Fibroblast of upper back skin (primary cell): ENCODE measurements around the gene PIGK.

Experiments used
- DNase-seq: peaks from one replicate; pipeline ENCODE4 v3.0.0-alpha.2; 2013

The PIGK gene

GRCh38 chr1:77089756-77090155 lies 129.5 kb downstream of the PIGK start:
- no peak for DNase-seq

GRCh38 chr1:77085109-77085508 lies 134.1 kb downstream of the PIGK start:
- no peak for DNase-seq

GRCh38 chr1:77084457-77084856 lies 134.8 kb downstream of the PIGK start:
- no peak for DNase-seq

GRCh38 chr1:77081834-77082233 lies 137.4 kb downstream of the PIGK start:
- no peak for DNase-seq

DNA sequence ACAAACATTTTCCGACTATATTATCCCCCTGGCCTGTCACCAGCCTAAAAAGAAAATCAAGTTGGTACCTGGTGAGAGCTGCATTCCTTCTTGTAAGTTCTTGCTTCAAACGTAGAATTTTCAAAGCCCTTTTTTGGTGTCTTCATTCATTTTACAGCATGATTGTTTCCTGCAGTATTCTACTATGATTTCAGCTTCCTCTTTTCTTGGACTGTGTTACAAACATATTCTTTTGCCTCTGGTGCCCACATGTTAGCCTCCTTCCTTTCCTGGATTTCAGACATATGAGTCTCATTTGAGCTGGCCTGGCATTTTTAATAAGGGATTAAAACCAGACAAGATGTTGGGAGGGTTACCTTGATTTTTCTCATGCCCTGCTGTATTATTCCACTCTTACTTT lies 142.5 kb downstream of the PIGK start:
- DNase-seq: no peak

DNA sequence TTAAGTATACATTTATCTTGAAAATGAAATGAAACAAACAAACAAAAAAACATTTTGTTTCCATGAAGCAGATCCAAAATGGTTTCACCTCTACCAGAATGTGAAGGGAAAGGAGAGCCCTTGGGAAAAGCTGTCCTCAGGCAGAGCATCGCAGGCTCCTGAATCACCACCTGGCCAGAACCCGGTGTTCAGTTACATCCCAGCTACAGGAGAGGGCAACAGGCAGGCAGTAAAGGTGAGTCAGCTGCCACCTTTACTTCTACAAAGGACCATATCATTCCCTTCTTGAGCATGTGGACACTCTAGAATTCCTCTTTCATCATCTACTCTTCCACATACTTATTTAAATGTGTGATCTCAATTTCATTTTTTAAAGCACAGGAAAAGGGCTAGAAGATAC lies 151.2 kb downstream of the PIGK start:
- DNase-seq: no peak

DNA sequence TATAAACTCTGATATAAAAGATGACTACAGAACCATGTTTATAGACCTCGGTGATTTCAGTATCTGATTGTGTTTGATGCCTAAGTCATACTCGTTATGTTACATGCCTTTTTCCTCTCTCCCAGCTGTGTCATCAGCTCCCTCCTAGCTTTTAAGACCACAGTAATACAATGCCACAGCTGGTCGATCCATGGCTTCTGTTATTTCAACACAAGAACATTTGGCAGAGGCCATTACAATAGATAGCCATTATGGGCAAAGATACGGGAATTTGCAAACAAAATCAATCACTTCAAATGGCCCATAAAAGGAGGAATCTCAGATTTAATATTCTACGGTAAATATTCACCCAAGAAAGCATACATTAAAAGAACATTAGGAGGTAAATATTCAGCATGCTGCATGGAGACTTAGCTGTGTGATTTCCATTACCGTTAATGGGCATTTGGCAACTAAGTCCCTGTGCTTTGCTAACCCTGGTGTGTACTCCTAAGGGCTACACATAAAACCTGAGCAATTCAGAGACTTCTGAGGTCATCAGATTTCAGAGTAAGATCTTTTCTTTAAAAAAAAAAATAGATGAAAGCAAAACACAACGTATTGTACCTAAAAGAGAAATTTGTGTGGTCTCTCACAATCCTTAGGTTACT lies 153.4 kb downstream of the PIGK start:
- no peak for DNase-seq

DNA sequence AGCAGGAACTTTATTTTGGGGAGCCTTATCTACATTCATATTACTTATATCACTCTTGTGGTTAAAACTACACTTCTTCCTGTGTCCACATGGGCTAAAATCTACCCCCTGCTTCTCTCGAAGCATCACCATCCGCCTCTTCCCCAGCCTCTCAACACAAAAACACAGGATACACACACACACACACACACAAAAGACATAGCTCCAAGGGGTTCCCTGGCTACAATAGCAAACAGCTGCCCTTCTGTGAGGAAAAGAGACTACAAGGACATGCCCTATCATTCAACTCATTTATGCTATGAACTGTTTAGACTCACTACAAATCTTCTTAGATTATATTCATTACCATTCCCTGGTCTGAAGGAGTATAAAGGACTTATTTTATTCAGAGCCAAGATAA lies 155.0 kb downstream of the PIGK start:
- no peak for DNase-seq

GRCh38 chr1:77063118-77063517 lies 156.1 kb downstream of the PIGK start:
- peak; percentile 6 for DNase-seq

DNA sequence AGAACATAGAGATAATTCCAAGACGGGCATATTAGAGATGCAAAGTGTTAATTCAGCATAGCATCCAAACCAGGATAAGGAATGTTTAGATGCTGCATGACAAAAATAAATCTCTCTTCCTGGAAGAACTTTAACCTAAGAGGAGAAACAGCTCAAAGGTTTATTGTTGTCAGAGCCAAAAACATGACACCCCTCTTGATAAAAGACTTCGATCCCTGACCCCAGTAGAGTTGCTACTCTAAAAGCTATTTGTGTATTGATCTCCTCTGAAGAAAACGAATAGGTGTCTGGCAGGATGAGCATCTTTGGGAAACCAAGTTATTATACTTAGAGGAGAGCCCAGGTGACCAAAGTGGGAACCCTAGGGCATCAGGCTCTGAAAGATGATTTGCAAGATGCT lies 158.1 kb downstream of the PIGK start:
- no peak for DNase-seq

DNA sequence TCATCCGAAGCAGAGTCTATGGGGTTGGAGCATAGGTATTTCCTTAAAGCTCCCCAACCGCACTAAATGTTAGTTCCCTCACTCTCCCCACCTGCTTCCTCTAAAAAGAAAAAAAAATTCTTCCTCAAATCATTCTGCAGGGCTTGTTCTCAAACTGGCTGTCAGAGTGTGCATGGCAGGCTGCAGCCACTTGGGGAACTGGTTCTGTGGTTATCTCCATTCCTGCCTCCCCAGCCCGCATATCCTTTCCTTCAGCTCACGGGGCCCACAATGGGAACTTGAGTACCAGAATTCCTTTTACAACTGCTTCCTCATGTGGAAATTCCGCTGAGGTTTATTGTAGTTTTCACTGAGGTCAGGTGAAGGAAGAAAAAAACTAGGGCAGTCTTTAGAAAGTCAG lies 159.2 kb downstream of the PIGK start:
- peak; percentile 3 for DNase-seq

DNA sequence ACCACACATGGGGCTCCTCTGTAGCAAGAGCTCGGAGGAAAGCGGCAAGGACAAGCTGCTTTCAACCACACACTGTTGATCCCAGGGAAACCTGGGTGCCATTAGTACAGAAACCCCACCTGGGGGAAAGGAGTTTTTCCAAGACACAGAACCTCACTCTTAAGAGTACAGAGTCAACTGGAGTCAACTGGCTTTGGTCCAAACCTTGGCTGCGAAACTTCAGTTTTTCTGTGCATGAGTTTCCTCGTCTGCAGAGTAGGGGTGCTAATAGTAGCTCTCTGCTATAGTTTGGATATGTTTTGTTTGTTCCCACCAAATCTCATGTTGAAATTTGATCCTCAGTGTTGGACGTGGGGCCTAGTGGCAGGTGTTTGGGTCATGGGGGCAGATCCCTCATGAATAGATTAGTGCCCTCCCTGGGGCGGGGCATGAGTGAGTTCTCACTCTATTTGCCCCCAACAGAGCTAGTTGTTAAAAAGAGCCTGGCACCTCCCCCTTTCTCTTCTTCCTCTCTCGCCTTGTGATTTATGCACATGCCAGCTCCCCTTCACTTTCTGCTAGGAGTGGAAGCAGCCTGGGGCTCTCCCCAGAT lies 161.1 kb downstream of the PIGK start:
- DNase-seq: no peak

DNA sequence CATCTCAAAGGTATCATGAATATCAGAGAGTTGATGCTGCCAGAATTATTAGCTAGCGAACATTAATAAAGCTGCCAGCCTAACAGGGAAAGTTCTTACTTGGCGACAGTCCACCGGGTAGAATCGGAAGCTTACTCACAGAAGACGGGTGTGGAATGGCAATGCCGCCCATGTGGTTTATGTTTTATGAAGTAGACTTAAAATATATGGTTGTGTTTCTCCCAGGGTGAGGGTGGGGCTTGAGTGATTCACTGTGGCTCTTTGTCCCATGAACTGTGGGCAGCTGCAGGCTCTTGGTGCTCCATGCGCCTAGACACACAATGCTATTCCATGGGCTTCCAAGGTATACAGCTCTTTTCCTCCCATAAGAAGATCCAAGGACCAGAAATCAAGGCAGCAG lies 162.7 kb downstream of the PIGK start:
- no peak for DNase-seq

- DNase-seq: no peak
Measured at GRCh38 chr1:77051425-77051824, 167.8 kb downstream of the PIGK start.

DNA sequence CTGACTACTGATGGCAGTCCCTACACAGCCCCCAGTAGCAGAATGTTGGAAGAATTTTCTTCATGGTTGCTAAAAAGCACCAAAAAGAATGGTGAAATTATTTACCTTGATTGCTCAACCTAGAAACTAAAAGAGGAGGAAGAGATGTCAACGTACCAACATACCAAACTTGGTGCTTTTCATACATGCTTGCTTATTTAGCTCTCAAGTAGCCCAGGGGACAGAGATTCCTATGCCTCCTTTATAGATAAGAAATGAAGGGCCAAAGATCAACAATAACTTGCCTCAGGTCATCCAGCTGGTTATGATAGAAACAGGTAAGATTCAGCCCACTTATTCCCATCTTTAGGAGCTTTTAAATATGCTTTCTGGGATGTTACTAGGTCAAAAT lies 170.6 kb downstream of the PIGK start:
- DNase-seq: no peak

- no peak for DNase-seq
Measured at GRCh38 chr1:77047978-77048614, 171.1 kb downstream of the PIGK start.

DNA sequence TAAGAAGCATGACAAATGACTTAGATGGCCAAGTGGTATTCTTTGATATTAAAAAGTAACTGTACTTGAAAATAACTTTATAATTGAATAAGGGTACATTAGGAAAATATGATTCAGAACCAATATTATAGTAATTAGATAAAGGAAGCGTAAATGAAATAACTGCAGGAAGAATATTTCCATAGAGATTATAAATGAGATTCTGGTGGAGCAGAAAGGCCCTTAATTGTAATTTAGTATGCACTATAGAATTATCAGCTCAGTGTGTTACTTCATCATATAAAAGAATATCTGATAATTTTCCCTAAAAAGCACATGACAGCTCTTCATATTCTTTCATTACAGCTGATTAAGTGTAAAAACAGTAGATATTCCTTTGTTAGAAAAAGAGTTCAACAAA lies 171.7 kb downstream of the PIGK start:
- DNase-seq: no peak

DNA sequence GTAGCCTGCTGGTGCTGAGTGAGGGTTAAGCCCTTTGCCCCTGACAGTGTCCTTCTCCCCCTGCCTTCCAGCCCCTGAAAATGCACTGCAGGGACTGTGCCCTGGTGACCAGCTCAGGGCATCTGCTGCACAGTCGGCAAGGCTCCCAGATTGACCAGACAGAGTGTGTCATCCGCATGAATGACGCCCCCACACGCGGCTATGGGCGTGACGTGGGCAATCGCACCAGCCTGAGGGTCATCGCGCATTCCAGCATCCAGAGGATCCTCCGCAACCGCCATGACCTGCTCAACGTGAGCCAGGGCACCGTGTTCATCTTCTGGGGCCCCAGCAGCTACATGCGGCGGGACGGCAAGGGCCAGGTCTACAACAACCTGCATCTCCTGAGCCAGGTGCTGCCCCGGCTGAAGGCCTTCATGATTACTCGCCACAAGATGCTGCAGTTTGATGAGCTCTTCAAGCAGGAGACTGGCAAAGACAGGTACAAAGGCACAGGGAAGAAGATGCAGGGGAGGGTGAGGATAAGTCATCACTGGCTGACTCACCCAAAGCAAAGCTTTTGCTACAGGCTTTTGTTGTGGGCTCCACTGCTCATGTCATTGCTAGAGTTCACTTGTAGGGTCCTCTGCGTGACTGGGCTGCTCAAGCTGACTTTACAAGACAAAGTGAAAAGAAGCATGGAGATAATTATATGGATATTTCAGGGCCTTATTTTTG lies 174.9 kb downstream of the PIGK start:
- DNase-seq: no peak

- DNase-seq: no peak
Measured at GRCh38 chr1:77040826-77041225, 178.4 kb downstream of the PIGK start.

DNA sequence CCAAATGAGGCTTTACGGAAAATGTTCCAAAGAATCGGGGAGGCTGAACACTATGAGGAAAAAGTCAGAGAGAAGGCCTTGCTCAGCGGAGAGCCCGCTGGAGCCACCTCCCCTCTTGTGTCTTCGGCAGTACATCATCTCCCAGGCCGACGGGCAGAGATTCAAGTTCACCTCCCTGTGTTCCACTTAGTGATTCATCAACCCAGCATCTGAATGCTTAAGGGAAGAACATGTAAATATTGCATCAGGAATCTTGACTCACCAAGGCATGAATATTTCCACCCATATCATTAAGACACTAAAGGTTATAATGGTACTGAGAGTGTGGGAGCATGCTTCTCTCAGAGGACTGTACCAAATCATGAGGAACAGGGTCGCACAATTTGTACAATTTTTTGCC lies 179.5 kb downstream of the PIGK start:
- peak; percentile 99 for DNase-seq

GRCh38 chr1:77039111-77039510 lies 180.1 kb downstream of the PIGK start:
- DNase-seq: no peak
